SK-N-DZ (cell line): ENCODE results near the gene ZDHHC24. TPM values are rescaled to one million over a fixed set of nuclear protein-coding genes. Genes with fewer than 3 reads are reported as not detected.
"Not testable (repeated sequence)": the region's sequence is repeated elsewhere in the genome, so short reads cannot be mapped to it uniquely, and the experiment has no call there.

Source experiments
- DNase-seq: peaks from one replicate; pipeline ENCODE4 v3.0.0-alpha.2; 2015; ENCODE audit warnings: low spot score
- polyA plus RNA-seq, 2 experiments: library from polyadenylated mRNA; depleted of rRNA; stranded (reverse); fragments of >200 nt; gene quantifications; 2 replicates each; pipeline ENCODE4 v1.2.3, GENCODE V29; 2014

Gene ZDHHC24, protein sequence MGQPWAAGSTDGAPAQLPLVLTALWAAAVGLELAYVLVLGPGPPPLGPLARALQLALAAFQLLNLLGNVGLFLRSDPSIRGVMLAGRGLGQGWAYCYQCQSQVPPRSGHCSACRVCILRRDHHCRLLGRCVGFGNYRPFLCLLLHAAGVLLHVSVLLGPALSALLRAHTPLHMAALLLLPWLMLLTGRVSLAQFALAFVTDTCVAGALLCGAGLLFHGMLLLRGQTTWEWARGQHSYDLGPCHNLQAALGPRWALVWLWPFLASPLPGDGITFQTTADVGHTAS
- 8.9 and 16.1 TPM in 2 replicates for polyA plus RNA-seq (2014; cell fraction: cytosol; rRNA removed)
- polyA plus RNA-seq (2014; cell fraction: nucleus; rRNA removed) = 2.8 and 5.2 TPM in 2 replicates

GRCh38 chr11:66545701-66546367, at the start of gene ZDHHC24:
Gene ZDHHC24, minus strand, starts transcription at chr11:66546048. Its CDS starts 45 bp downstream, at chr11:66546003.
- DNase-seq = peak; percentile 96

DNA sequence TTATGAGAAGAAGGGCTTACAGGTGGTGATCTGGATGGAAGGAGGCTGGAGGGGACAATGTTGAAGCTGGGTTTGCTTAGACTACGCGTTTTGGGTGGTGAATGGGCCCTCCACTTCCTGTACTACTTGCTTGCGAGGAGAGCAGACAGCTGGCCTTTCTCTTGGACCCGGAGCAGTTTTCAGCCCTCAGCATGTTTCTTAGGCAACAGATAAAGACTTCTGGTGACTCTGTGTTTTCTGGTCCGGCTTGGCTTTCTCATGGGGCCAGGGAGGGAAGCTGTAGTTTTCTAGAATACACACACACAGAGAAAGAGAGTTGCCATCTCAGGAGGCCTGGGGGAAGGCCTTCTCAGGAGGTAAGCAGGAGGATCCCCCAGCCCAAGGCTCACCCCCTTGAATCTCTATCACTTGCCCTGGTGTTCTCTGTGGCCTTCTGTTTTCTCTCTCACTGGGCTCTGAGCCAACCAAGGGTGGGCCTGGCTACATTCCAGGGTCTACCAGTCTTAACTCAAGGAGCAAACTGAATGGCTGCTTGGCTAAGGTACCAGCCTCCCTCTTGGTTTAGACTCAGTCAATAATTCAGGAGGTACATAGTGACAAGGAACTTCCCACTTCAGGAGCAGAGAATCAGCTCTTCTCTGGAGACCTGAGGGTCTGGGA, 49.5 kb upstream of the ZDHHC24 start:
- DNase-seq = no peak

DNA sequence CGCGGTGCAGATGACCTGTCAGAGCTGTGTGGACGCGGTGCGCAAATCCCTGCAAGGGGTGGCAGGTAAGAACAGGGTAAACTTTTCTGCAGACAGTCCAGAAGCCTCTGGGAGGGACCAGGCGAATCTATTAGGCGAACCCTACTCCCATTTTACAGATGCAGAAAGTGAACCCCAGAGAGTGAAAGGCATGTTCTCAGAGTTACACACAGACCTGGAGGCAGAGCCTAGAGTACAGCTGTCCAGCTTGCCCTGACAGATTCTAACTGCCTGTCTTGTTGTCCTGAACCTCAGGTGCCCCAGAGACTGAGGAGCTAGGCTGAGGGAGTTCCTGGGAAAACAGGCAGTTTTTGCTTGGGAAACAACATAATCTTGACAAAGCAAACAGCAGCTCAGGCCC, 47.8 kb upstream of the ZDHHC24 start:
- no peak for DNase-seq

DNA sequence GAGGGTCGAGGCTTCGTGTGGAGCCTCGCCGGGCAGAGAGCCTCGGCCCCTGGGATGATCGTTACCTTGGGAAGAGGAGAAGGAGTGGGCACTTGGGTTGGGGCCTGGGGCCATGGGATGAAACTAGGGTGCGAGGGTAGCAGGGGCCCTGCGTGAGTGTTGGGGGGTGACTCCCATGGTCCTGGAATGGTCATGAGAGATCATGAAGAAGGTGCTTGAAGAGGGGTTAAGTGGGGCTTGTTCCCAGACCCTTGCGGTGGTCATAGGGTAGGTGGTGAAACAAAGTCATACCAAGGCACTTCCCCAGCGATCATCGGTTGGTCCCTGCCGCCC, 47.4 kb upstream of the ZDHHC24 start:
- DNase-seq = no peak

DNA sequence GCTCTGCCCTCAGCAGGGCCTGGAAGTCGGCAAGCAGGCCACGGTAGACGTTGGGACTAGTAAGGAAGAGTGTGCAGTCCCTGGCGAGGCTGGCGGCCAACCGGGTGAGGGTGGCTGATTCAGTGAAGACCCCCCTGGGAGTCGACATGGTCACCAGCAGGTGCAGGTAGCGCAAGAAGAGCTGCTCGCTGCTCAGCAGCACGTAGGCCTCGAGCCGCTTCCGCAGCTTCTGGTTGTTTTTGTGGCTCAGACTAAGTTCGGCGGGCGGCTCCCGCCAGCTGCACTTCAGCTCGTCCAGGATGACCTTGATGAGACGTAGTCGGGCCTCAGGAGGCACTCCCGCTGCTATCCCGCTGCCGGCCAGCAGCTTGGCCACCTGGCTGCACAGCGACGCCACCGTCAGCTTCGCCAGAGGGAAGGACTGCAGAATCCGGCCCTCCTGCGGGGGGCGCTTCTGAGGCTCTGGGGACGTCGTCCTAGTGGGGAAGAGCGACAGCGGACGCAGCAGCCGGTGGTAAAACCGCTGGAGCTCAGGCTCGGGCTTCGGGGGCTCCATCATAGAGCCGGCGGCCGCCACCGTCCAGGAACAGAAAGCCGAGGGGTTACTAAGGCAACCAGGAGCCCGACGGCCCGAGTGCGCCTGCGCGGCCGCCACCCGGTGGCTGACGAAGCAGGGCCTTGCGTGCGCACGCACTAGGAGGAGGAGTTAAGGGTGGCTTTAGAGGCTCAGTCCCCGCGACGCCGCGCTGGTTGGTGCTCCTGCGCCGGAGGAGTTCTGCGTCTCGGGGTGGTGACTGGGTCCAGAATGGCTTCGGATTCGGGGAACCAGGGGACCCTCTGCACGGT, 46.8 kb upstream of the ZDHHC24 start, which contains the start of the genes CCDC87 and CCS:
CCDC87 (minus strand) TSS at position 607 of the 846 bp plus-strand sequence; CDS start at position 559, 48 bp downstream.
CCS (plus strand) TSS at position 729 of the 846 bp plus-strand sequence; CDS start at position 806, 77 bp downstream.
- DNase-seq = peak; percentile 95

- DNase-seq = no peak
Measured at GRCh38 chr11:66591175-66591574, 45.3 kb upstream of the ZDHHC24 start.

DNA sequence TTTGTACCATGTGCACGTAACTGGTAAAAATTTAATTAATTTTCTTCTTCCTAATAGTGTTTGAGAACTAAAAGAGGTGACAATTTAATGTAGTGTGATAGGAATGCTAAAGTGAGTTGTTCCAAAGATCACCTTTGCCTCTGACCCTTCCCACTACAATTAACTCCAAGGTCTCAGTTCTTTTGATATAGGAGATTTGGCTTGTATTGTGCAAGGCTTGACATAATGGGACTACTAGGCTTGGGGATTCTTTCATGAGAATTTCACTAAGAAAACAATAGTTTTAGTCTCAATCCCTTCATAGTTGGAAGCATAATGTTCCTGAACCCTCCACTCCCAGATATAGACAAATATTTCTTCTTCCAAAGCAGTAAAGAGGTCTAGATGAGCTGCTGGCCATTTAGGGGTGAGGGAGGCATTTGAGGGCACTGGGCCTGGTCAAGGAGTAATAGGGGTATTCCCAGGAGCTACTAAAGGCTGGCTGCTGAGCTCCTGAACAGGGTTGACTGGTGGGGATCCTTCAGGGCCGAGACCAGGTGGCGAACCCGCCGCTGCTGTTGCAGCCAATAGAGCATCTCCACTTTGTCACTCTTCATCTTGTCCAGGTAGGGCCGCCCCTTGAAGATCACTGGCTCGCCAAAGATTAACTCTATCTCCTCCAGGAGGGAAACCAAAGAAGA, 44.3 kb upstream of the ZDHHC24 start:
- DNase-seq = no peak

GRCh38 chr11:66589315-66589714, 43.5 kb upstream of the ZDHHC24 start:
- not testable (repeated sequence) for DNase-seq

- no peak for DNase-seq
Measured at GRCh38 chr11:66586136-66586535, 40.3 kb upstream of the ZDHHC24 start.

- not testable (repeated sequence) for DNase-seq
Measured at GRCh38 chr11:66585447-66585846, 39.6 kb upstream of the ZDHHC24 start.

DNA sequence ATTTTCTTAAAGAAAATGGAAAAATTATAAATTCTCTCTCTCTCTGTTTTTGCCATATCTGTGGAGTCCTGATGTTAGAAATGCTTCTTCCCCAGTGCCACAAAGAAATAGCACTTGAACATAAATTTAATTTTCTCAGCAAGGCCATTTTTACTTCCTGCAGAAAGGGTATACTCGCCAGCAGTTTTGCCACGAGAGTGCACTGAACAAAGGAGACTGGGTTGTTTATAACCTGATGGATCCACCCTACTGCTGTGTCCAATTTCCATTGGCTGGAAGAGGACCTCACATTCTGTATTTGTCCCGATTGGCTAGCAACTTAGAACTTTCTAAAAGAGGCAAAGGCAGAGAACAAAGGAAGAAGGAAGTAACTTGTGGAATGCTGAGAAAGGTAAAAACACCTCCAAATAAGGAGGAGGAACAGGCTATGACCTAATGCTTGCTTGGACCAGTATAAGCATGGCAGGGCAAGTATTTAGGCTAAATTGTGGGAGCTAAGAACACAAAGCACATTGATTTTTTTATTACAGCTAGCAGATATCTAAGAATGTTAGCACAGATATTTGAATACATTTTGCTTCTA, 36.8 kb upstream of the ZDHHC24 start:
- DNase-seq = not testable (repeated sequence)

- DNase-seq = no peak
Measured at GRCh38 chr11:66581261-66581660, 35.4 kb upstream of the ZDHHC24 start.

- DNase-seq = no peak
Measured at GRCh38 chr11:66580803-66581202, 35.0 kb upstream of the ZDHHC24 start.

- DNase-seq = peak; percentile 68
Measured at GRCh38 chr11:66579017-66579606, 33.3 kb upstream of the ZDHHC24 start.

DNA sequence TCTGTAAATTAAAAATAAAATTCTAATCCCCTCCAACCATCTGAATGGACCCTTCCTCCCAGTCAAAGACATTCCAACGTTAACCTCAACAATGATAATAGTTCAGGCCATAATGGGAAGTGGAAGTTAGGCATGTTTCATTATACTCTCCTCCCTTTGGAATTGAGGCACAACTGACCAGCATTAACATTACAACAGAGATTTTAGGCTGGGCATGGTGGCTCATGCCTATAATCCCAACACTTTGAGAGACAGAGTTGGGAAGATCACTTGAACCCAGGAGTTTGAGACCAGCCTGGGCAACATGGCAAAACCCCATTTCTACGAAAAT, 25.0 kb upstream of the ZDHHC24 start:
- no peak for DNase-seq

DNA sequence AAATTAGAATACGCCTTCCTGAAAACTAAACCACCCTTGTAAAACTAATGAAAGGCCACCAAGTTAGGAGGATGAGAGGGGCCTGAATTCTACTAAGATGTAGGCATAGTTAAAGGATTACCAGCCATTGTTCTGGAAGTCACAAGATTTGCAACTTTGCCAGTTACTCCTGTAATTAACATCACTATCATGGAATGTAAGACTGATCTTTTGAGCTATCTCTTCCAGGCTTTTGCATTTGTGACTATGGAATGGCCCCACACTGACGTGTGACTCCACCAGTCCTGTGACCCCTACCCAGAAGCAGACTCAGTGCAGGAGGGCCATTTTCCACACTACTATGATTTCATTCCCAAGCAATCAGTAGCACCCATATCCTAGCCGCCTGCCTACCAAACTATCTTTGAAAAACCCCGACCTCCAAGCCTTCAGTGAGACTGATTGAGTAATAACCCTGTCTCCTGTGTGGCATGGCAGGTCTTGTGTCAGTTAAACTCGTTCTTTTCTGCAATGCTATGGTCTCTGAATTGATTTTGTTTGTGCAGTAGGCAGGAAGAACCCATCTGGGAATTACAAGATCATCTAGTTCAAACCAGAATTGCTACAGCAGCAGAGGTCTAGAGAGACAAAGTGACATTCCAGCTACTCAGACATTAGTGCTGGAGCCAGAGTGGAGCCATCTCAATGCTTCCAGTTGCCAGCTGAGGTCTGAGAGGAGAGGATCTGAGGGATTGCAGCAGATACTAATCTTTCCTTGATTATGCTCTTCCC, 24.4 kb upstream of the ZDHHC24 start:
- no peak for DNase-seq

DNA sequence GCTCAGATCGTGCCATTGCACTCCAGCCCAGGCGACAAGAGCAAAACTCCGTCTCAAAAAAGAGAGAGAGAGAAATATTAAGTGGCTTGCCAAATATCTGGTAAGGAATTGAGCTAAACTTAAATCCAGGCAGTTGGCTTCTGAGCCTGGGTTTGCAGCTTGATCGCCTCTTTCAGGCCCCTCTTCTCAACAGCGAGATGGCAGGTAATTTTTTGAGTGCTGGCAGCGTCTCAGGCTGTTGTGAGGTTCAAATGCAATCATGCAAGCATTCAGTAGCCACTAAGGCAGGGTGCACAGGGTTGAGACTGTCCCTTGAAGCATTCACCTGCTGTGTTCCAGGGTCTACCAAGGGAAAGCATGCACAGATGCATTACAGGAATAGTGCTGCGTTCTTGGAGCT, 23.2 kb upstream of the ZDHHC24 start:
- no peak for DNase-seq

DNA sequence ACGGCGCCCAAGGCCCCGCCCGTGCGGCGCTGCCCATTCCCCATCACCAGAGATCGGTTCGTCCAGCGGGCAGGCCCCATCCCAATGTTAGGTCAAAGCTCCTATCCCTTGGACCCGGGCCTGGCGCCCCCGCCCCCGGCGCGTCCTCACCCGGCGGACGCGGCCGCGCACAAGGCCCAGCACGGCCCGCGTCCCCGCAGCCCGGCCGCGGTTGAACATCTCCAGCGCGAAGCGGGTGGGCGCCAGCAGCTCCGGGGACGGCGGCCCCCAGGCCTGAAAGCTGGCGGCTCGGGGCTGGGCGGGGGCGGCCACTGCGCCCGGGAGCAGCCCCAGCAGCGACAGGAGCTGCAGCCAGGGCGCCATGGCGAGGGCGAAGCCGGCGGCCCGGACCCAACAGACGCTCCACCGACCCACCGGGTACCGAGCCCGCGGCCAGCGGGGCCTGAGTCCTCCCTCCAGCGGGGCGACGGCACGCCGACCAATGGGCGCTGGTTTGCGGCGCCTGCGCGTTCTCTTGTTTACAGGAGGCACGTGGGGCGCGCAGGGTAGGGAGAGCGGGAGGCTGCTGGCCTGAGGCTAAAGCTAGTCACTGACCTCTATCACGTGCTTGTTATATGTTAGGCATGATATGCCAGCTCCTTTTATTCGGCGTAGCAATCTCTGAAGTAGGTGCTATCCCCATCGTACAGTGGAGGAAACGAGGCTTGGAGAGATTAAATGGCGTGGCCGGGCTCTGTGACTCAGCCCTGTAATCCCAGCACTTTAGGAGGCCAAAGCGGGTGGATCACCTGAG, 22.5 kb upstream of the ZDHHC24 start, which contains the start of gene CTSF:
CTSF (minus strand) TSS at position 483 of the 793 bp plus-strand sequence; CDS start at position 363, 120 bp downstream.
- peak; percentile 86 for DNase-seq

- no peak for DNase-seq
Measured at GRCh38 chr11:66567787-66568123, 21.9 kb upstream of the ZDHHC24 start.
